Measurements from ENCODE around the gene KIAA0040.

KIAA0040 gene

DNA sequence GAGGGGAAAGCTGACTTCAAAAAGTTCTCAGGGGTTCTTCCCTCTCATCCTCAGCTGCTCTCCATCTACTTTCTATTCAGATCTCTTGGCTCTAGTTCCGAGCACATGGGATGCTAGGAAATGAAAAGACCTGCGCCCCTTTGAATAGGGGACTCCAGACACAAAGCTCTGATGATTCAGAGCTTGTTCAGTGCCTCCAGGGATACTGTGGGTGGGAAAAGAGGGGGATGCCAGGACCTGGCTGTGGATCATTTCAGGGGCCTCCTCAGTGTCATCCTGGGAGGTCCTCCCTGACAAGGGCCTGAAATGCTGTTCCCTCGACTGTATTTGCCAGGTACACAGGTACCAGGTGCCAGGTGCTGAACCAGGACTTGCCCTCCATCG lies 943 bp upstream of the KIAA0040 start:
- TF ChIP-seq ZNF565 (CRISPR knock-in tag; conservative IDR thresholded peaks at IDR 0.05; ENCODE audit: low read depth) (no peak), OSR1 (CRISPR knock-in tag; IDR thresholded peaks at IDR 0.05) (no peak), GLIS3 (CRISPR knock-in tag; IDR thresholded peaks at IDR 0.05) (no peak), ISL1 (CRISPR knock-in tag; IDR thresholded peaks at IDR 0.05) (no peak), ARNTL (CRISPR knock-in tag; IDR thresholded peaks at IDR 0.05; ENCODE audit: borderline replicate concordance, low read depth) (no peak)
- TF ChIP-seq, protein P1, sequence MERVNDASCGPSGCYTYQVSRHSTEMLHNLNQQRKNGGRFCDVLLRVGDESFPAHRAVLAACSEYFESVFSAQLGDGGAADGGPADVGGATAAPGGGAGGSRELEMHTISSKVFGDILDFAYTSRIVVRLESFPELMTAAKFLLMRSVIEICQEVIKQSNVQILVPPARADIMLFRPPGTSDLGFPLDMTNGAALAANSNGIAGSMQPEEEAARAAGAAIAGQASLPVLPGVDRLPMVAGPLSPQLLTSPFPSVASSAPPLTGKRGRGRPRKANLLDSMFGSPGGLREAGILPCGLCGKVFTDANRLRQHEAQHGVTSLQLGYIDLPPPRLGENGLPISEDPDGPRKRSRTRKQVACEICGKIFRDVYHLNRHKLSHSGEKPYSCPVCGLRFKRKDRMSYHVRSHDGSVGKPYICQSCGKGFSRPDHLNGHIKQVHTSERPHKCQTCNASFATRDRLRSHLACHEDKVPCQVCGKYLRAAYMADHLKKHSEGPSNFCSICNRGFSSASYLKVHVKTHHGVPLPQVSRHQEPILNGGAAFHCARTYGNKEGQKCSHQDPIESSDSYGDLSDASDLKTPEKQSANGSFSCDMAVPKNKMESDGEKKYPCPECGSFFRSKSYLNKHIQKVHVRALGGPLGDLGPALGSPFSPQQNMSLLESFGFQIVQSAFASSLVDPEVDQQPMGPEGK (CRISPR knock-in tag; IDR thresholded peaks at IDR 0.05; ENCODE audit: borderline replicate concordance) = no peak
- TF ChIP-seq, protein P2, sequence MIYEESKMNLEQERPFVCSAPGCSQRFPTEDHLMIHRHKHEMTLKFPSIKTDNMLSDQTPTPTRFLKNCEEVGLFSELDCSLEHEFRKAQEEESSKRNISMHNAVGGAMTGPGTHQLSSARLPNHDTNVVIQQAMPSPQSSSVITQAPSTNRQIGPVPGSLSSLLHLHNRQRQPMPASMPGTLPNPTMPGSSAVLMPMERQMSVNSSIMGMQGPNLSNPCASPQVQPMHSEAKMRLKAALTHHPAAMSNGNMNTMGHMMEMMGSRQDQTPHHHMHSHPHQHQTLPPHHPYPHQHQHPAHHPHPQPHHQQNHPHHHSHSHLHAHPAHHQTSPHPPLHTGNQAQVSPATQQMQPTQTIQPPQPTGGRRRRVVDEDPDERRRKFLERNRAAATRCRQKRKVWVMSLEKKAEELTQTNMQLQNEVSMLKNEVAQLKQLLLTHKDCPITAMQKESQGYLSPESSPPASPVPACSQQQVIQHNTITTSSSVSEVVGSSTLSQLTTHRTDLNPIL (CRISPR knock-in tag; IDR thresholded peaks at IDR 0.05; ENCODE audit: low read depth) = no peak
- ATAC-seq = no peak

DNA sequence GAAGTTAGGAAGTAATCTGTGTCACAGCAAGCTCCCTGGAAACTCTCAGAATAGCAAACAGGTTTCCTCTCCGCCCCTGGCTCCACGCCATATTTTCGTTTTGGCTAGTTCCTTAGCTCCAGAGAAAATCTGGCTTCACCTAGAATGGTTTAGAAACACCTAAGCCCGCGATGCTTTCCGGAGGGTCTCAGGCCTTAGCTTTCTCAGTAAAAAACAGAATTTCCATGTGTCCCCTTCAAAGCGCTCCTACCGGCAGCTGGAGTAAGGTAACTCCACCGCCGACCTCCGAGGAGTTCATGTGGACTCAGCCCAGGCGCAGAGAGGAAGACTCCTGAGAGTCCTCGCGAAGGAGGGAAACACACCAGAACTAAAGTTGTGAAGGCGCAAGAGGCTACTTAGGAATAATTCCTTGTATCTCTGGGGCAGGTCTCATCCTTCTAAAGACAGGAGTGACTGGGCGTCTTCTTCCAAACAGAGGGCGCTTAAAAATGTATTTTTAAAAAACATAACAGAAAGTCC lies 406 bp downstream of the KIAA0040 start:
- TF ChIP-seq BACH2 (CRISPR knock-in tag; IDR thresholded peaks at IDR 0.05; ENCODE audit: borderline replicate concordance) = no peak
- TF ChIP-seq SNAI2 (CRISPR knock-in tag; IDR thresholded peaks at IDR 0.05) = no peak
- TF ChIP-seq RARB (CRISPR knock-in tag; IDR thresholded peaks at IDR 0.05) = no peak
- TF ChIP-seq, protein P3, sequence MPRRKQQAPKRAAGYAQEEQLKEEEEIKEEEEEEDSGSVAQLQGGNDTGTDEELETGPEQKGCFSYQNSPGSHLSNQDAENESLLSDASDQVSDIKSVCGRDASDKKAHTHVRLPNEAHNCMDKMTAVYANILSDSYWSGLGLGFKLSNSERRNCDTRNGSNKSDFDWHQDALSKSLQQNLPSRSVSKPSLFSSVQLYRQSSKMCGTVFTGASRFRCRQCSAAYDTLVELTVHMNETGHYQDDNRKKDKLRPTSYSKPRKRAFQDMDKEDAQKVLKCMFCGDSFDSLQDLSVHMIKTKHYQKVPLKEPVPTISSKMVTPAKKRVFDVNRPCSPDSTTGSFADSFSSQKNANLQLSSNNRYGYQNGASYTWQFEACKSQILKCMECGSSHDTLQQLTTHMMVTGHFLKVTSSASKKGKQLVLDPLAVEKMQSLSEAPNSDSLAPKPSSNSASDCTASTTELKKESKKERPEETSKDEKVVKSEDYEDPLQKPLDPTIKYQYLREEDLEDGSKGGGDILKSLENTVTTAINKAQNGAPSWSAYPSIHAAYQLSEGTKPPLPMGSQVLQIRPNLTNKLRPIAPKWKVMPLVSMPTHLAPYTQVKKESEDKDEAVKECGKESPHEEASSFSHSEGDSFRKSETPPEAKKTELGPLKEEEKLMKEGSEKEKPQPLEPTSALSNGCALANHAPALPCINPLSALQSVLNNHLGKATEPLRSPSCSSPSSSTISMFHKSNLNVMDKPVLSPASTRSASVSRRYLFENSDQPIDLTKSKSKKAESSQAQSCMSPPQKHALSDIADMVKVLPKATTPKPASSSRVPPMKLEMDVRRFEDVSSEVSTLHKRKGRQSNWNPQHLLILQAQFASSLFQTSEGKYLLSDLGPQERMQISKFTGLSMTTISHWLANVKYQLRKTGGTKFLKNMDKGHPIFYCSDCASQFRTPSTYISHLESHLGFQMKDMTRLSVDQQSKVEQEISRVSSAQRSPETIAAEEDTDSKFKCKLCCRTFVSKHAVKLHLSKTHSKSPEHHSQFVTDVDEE (CRISPR knock-in tag; IDR thresholded peaks at IDR 0.05) = no peak
- TF ChIP-seq, protein P4, sequence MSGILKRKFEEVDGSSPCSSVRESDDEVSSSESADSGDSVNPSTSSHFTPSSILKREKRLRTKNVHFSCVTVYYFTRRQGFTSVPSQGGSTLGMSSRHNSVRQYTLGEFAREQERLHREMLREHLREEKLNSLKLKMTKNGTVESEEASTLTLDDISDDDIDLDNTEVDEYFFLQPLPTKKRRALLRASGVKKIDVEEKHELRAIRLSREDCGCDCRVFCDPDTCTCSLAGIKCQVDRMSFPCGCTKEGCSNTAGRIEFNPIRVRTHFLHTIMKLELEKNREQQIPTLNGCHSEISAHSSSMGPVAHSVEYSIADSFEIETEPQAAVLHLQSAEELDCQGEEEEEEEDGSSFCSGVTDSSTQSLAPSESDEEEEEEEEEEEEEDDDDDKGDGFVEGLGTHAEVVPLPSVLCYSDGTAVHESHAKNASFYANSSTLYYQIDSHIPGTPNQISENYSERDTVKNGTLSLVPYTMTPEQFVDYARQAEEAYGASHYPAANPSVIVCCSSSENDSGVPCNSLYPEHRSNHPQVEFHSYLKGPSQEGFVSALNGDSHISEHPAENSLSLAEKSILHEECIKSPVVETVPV (CRISPR knock-in tag; IDR thresholded peaks at IDR 0.05) = no peak
- TF ChIP-seq, protein P5, sequence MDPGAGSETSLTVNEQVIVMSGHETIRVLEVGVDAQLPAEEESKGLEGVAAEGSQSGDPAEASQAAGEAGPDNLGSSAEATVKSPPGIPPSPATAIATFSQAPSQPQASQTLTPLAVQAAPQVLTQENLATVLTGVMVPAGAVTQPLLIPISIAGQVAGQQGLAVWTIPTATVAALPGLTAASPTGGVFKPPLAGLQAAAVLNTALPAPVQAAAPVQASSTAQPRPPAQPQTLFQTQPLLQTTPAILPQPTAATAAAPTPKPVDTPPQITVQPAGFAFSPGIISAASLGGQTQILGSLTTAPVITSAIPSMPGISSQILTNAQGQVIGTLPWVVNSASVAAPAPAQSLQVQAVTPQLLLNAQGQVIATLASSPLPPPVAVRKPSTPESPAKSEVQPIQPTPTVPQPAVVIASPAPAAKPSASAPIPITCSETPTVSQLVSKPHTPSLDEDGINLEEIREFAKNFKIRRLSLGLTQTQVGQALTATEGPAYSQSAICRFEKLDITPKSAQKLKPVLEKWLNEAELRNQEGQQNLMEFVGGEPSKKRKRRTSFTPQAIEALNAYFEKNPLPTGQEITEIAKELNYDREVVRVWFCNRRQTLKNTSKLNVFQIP (CRISPR knock-in tag; IDR thresholded peaks at IDR 0.05; ENCODE audit: borderline replicate concordance, low read depth) = no peak
- TF ChIP-seq ZNF565 (CRISPR knock-in tag; conservative IDR thresholded peaks at IDR 0.05; ENCODE audit: low read depth) = no peak
- no peak for TF ChIP-seq CSDC2 (CRISPR knock-in tag; IDR thresholded peaks at IDR 0.05)
- TF ChIP-seq, protein P2 (CRISPR knock-in tag; IDR thresholded peaks at IDR 0.05; ENCODE audit: low read depth) = no peak
- no peak for TF ChIP-seq TCF4 (CRISPR knock-in tag; IDR thresholded peaks at IDR 0.05; ENCODE audit: borderline replicate concordance)
- no peak for TF ChIP-seq ZNF70 (CRISPR knock-in tag; IDR thresholded peaks at IDR 0.05)
- TF ChIP-seq TOX (CRISPR knock-in tag; IDR thresholded peaks at IDR 0.05; ENCODE audit: borderline replicate concordance) = no peak
- TF ChIP-seq ZNF8 (CRISPR knock-in tag; IDR thresholded peaks at IDR 0.05) = no peak
- TF ChIP-seq ZC3H10 (CRISPR knock-in tag; IDR thresholded peaks at IDR 0.05) = no peak
- no peak for TF ChIP-seq GLIS3 (CRISPR knock-in tag; IDR thresholded peaks at IDR 0.05)
- TF ChIP-seq, protein P1 (CRISPR knock-in tag; IDR thresholded peaks at IDR 0.05; ENCODE audit: borderline replicate concordance) = no peak
- no peak for TF ChIP-seq PPARA (CRISPR knock-in tag; IDR thresholded peaks at IDR 0.05; ENCODE audit: borderline replicate concordance)
- no peak for TF ChIP-seq ZFP30 (CRISPR knock-in tag; IDR thresholded peaks at IDR 0.05)
- no peak for TF ChIP-seq ISL1 (CRISPR knock-in tag; IDR thresholded peaks at IDR 0.05)
- ATAC-seq = no peak
